HG02840 (cell line): Measurements from ENCODE around the gene PANK1.
"Not testable (repeated sequence)": the region's sequence is repeated elsewhere in the genome, so short reads cannot be mapped to it uniquely, and the experiment has no call there.

Experiments used
- ATAC-seq: cut with Tn5 transposase; IDR thresholded peaks from one replicate; pipeline ENCODE4 v1.9.1; 2021; ENCODE audit warnings: mild to moderate bottlenecking, moderate library complexity, moderate number of reproducible peaks; ENCODE audit not compliant: unreplicated experiment, low FRiP score

The PANK1 gene

GRCh38 chr10:89576022-89576421 lies 69.0 kb downstream of the PANK1 start:
- ATAC-seq = no peak

DNA sequence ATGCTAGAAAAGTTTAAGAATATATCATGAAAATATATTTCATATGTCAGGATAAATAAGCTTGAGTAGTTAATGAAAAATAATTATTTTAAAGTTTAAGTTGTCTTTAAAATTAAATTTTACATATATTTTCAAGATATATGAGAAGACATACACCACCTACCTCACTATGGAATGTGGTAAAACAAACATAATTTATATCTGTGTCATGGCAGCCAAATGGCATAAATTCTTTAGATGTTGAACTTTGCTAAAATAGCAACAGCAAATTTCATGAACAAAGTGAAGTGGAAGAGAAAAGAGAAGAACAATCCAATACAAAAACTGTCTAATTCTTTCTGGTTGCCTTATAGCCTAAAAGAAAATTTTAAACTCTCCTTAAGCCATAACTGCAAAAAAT lies 70.0 kb downstream of the PANK1 start:
- no peak for ATAC-seq

DNA sequence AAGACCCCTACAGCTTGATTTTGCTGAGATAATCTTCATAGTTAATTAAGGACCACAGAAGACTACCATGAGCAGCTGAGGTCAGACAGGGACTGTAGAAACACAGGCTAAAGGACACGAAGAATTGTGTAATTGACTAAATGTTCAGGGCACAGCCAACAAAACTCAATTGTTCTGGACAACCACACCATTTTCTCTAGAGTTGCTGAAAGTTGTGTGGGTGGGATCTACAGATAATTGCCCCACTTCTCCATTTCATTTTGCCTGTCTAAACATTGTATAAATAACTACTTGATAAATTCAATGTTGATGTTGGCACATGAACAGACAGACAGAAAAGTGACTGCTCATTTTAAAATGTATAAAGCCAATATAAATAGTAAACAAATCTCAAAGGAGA lies 70.7 kb downstream of the PANK1 start:
- no peak for ATAC-seq

DNA sequence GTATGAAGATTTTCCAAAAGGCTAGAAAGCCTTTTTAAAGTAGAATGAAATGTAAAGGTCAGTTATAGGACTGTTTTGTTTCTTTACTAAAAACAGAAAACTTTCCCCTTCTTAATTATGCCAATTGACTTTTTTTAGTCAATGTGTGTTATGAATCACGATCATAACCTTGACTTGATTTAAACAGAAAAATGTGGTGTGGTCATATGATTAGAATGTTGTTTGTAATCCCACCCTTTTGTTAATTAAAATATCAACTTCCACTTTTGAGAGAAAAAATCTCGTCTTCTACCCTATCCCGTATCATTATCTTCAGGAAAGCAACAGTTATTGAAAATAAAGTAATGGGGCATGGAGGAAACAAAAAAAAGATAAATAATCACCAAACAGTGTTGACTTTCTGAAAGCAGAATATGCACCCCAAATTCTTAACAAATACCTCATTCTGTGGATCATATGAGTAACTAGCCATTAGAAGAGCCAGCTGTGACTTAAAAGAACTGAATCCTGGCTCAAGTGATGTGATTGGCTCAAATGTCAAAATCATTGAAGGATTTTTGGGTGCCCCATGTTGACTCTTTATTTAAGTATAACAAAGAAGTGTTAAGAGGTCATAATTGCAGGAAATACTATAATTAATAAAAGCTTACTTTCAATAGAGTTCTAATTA lies 77.3 kb downstream of the PANK1 start:
- no peak for ATAC-seq

GRCh38 chr10:89566992-89567391 lies 78.0 kb downstream of the PANK1 start:
- ATAC-seq = no peak

- ATAC-seq = no peak
Observed at GRCh38 chr10:89566095-89566950, 78.7 kb downstream of the PANK1 start.

DNA sequence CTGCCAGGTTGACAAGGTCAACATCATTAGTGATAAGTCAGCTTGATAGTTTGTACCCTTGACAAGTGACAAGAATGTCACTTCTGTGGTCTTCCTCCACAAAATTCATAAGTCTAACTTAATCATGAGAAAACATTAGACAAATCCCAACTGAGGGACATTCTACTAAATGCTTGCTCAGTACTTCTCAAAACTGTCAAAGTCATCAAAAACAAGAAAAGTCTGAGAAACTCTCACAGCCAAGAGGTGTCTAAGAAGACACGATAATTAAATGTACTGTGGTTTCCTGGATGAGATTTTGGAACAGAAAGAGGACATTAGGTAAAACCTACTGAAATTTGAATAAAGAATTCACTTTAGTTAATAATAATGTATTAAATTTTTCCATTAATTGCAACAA lies 79.9 kb downstream of the PANK1 start:
- ATAC-seq = no peak

GRCh38 chr10:89563861-89564478 lies 81.1 kb downstream of the PANK1 start:
- ATAC-seq = no peak

GRCh38 chr10:89563311-89563710 lies 81.7 kb downstream of the PANK1 start:
- no peak for ATAC-seq

- no peak for ATAC-seq
Observed at GRCh38 chr10:89556600-89556999, 88.4 kb downstream of the PANK1 start.

DNA sequence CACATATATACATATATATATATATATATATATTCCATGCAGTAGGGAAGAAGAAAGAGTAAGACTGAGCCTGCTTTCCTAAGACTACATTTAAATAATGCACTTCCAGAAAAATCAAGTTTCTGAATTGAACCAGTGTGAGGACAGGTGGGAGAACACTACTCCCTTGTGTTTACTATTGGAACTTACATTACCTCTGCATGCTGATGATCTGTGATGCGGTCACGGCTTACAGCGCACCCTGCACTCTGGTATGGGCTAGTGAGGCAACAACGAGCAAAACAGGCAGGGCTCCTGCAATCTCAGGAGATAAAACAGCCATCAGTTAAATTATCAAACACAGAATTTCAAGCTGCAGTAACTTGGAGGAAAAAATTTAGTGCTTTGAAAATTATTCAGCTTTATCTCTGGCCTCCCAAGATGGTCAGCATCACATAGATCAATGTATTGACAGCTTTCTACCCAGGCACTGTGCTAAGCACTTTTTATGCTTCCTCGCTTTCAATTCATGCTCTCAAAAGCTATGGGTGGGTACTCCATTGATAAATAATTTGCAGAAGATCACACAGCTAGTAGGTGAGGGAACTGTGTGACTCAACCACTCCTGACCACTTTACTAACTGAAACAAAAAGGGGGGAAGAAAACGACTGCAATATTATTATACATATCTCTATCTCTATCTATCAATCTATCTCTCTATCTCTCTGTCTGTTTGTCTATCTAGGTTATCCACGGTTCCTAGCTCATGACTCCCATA lies 89.2 kb downstream of the PANK1 start:
- ATAC-seq = no peak

DNA sequence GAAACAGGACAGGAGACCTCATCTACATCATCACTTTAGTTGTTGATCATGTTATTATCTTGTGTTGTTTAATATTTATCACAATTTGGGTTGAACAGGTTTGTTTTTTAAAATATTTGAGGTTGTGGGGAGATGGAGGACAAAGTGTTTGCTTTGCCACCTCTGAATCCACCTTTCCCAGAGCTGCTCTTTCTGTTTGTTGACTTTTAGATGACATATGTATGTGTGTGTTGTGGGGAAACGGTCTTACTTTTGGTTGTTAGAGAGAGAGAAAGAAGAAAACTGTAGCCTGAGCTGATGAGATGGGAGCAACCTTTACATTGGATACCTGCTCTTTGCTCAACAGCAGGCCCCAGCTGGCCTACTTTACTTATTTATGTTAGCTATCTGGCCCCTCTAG lies 90.6 kb downstream of the PANK1 start:
- ATAC-seq = no peak

GRCh38 chr10:89553064-89553734 lies 91.8 kb downstream of the PANK1 start:
- no peak for ATAC-seq

- no peak for ATAC-seq
Observed at GRCh38 chr10:89552213-89552612, 92.8 kb downstream of the PANK1 start.

GRCh38 chr10:89550509-89550908 lies 94.5 kb downstream of the PANK1 start:
- ATAC-seq = no peak

GRCh38 chr10:89549510-89549909 lies 95.5 kb downstream of the PANK1 start:
- no peak for ATAC-seq

DNA sequence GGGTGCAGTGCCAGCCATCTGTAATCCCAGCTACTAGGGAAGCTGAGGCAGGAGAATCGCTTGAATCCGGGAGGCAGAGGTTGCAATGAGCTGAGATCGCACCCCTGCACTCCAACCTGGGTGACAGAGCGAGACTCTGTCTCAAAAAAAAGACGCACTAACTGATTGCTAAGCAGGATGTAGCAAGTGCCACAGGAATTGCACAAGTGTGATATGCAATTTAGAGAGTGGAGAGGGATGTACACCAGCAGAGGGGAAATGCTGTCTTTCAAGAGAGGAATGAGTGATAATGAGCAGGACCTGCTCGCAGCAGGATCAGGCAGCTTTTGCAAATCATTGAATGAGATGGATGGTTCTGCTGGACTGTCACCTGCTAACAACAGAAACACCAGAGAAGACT lies 96.4 kb downstream of the PANK1 start:
- no peak for ATAC-seq

GRCh38 chr10:89547853-89548513 lies 97.1 kb downstream of the PANK1 start:
- ATAC-seq = no peak

- ATAC-seq = not testable (repeated sequence)
Observed at GRCh38 chr10:89546651-89547050, 98.4 kb downstream of the PANK1 start.

DNA sequence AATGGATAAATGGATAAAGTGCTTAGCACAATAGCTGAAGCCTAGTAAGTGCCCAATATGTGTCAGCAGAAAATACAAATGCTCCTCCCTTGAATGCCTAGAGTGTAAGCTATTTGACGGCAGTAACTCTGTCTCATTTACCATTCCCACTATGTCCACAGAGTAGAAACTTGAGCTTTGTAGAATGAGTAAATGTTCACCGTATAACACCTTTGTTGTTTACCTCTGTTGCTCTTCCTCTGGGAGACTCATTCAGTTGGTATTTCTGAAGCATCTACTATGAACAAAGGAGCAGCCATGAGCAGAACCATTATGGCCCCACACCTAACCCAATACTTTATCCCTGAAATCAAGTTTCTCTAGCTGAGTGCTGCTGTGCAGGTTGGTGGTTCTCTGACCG lies 101.2 kb downstream of the PANK1 start:
- ATAC-seq = no peak
